Kidney epithelial cell (primary cell): ENCODE data around the gene GALNT4. TPM values are rescaled to one million over a fixed set of nuclear protein-coding genes. Genes with fewer than 3 reads are reported as not detected.

Experiments used
- DNase-seq: peaks from one replicate; pipeline ENCODE4 v3.0.0-alpha.2; 2010; ENCODE audit warnings: low read depth
- H3K27me3 ChIP-seq: 2 replicates; pipeline ENCODE4 v1.6.0; 2011; ENCODE audit warnings: low read length; ENCODE audit not compliant: control insufficient read depth, insufficient read depth
- H3K36me3 ChIP-seq: 2 replicates; pipeline ENCODE4 v1.5.1; 2011; ENCODE audit warnings: low read length; ENCODE audit not compliant: control insufficient read depth, insufficient read depth
- H3K4me3 ChIP-seq: 2 replicates; pipeline ENCODE4 v1.5.1; 2011; ENCODE audit warnings: low read depth, mild to moderate bottlenecking, control low read depth, low read length
- CTCF ChIP-seq: IDR thresholded peaks from 2 replicates; pipeline ENCODE4 v1.5.1; 2011; ENCODE audit warnings: mild to moderate bottlenecking, moderate library complexity, low read length, control low read depth, inconsistent platforms; ENCODE audit not compliant: insufficient read depth, poor library complexity, severe bottlenecking
- total RNA-seq: library from RNA; depleted of rRNA; stranded (reverse); fragments of >200 nt; gene quantifications from 2 replicates; pipeline ENCODE4 v1.2.3, GENCODE V29; 2015

GALNT4 gene
- total RNA-seq, 1 donor from 2014 or later: 4.1 TPM

- DNase-seq: peak; percentile 37
- no peak overlapping the region for H3K4me3 ChIP-seq
- no peaks in the 10 kb centered on the region for H3K36me3 ChIP-seq
- H3K27me3 ChIP-seq: no peaks in the 10 kb centered on the region
- no peak for TF ChIP-seq CTCF
Measured at GRCh38 chr12:89566615-89567014, 42.0 kb upstream of the GALNT4 start.

GRCh38 chr12:89565002-89565401, 40.4 kb upstream of the GALNT4 start:
- H3K36me3 ChIP-seq: no peaks in the 10 kb centered on the region
- no peak for TF ChIP-seq CTCF
- no peak overlapping the region for H3K4me3 ChIP-seq
- no peak for DNase-seq
- no peaks in the 10 kb centered on the region for H3K27me3 ChIP-seq

GRCh38 chr12:89559753-89560152, 35.2 kb upstream of the GALNT4 start:
- DNase-seq: no peak
- no peaks in the 10 kb centered on the region for H3K36me3 ChIP-seq
- H3K4me3 ChIP-seq: no peak overlapping the region
- H3K27me3 ChIP-seq: no peaks in the 10 kb centered on the region
- no peak for TF ChIP-seq CTCF

GRCh38 chr12:89556976-89557375, 32.4 kb upstream of the GALNT4 start:
- Histone ChIP-seq H3K27me3 (no peaks in the 10 kb centered on the region), H3K4me3 (no peak overlapping the region), H3K36me3 (no peaks in the 10 kb centered on the region)
- no peak for DNase-seq
- TF ChIP-seq CTCF: no peak

GRCh38 chr12:89552376-89552775, 27.8 kb upstream of the GALNT4 start:
- Histone ChIP-seq H3K27me3 (no peaks in the 10 kb centered on the region), H3K36me3 (no peaks in the 10 kb centered on the region), H3K4me3 (no peak overlapping the region)
- no peak for DNase-seq
- TF ChIP-seq CTCF: no peak

- no peak for TF ChIP-seq CTCF
- H3K36me3 ChIP-seq: no peaks in the 10 kb centered on the region
- no peak for DNase-seq
- H3K4me3 ChIP-seq: no peak overlapping the region
- no peaks in the 10 kb centered on the region for H3K27me3 ChIP-seq
Measured at GRCh38 chr12:89551747-89552146, 27.2 kb upstream of the GALNT4 start.
